AG04449 (cell line): ENCODE measurements around the gene TXNRD2.

ENCODE experiments used
- CTCF ChIA-PET: fragments of 350-600 bp; formaldehyde crosslinking; extraction: SDS; loops from one replicate; lab custom pipeline; 2021; ENCODE audit warnings: antibody characterized with exemption; lab: Yijun Ruan, JAX
- POLR2A ChIA-PET: fragments of 400-600, 350-600 bp; formaldehyde crosslinking; extraction: SDS; loops from one replicate; lab custom pipeline; 2020; ENCODE audit warnings: antibody characterized with exemption, inconsistent platforms; lab: Yijun Ruan, JAX
- DNase-seq: peaks from one replicate; pipeline ENCODE4 v3.0.0-alpha.2; 2010; ENCODE audit warnings: low read depth, low spot score
- H3K4me3 ChIP-seq: 2 replicates; pipeline ENCODE4 v1.5.1; 2011; ENCODE audit warnings: low read depth, mild to moderate bottlenecking, control low read depth, low read length
- CTCF ChIP-seq: IDR thresholded peaks from one replicate; pipeline ENCODE4 v1.5.1; 2011; ENCODE audit warnings: mild to moderate bottlenecking, moderate library complexity, low read length, control low read depth, inconsistent platforms; ENCODE audit not compliant: insufficient read depth; ENCODE audit errors: missing control alignments

TXNRD2 gene

GRCh38 chr22:19961868-19962245 is 20.2 kb upstream of the TXNRD2 start:
- ChIA-PET CTCF (interaction anchor here (0.6 to 2.1 kb wide), 4 partner anchors 10 to 54 kb away, joined by 3 to 8 read pairs (median 4); no protein-coding TSS in a partner anchor), POLR2A (no interaction called here)
- H3K4me3 ChIP-seq = no peak overlapping the region
- no peak for TF ChIP-seq CTCF
- no peak for DNase-seq

GRCh38 chr22:19961201-19961580 is 19.6 kb upstream of the TXNRD2 start:
- no peak for DNase-seq
- no peak overlapping the region for H3K4me3 ChIP-seq
- CTCF ChIA-PET = interaction anchor here (1.1 to 2.1 kb wide), 3 partner anchors 9 to 52 kb away, joined by 3 to 8 read pairs (median 3); no protein-coding TSS in a partner anchor
- TF ChIP-seq CTCF = no peak
- POLR2A ChIA-PET = no interaction called here

GRCh38 chr22:19960491-19961200 is 19.0 kb upstream of the TXNRD2 start:
- DNase-seq = no peak
- CTCF ChIA-PET = interaction anchor here (1.1 to 2.1 kb wide), 3 partner anchors 10 to 53 kb away, joined by 3 to 8 read pairs (median 3); no protein-coding TSS in a partner anchor
- no peak overlapping the region for H3K4me3 ChIP-seq
- TF ChIP-seq CTCF = no peak
- POLR2A ChIA-PET = no interaction called here

GRCh38 chr22:19959587-19960490 is 18.2 kb upstream of the TXNRD2 start:
- no peak for TF ChIP-seq CTCF
- POLR2A ChIA-PET = no interaction called here
- no peak overlapping the region for H3K4me3 ChIP-seq
- DNase-seq = no peak
- CTCF ChIA-PET = interaction anchor here (1.1 to 4.2 kb wide), 4 partner anchors 11 to 229 kb away, joined by 3 to 26 read pairs (median 8); no protein-coding TSS in a partner anchor

- CTCF ChIA-PET = interaction anchor here (0.8 to 4.2 kb wide), 4 partner anchors 11 to 229 kb away, joined by 3 to 26 read pairs (median 8); no protein-coding TSS in a partner anchor
These were observed 17.5 kb upstream of the TXNRD2 start for GRCh38 chr22:19959043-19959586.

More at GRCh38 chr22:19959043-19959586, 17.5 kb upstream of the TXNRD2 start:
- DNase-seq = no peak
- POLR2A ChIA-PET = interaction anchor here (0.6 kb wide), 1 partner anchor 40 kb away, joined by 3 read pairs; no protein-coding TSS in a partner anchor
- peak overlapping the region; percentile 23; the same call in 1 of the 2 replicates for H3K4me3 ChIP-seq
- no peak for TF ChIP-seq CTCF
